ENCODE data around the gene SLC43A3. TPM values are rescaled to one million over a fixed set of nuclear protein-coding genes. Genes with fewer than 3 reads are reported as not detected.
A peak's percentile ranks its signal among the peaks of the same experiment; 100 is the strongest.

Gene SLC43A3
- total and polyA plus RNA-seq, 5 donors from 2014 or later: 19.1 to 36.9 (median 24.4) TPM

GRCh38 chr11:57430952-57431351 is 4.0 kb upstream of the SLC43A3 start:
- H3K27me3 Mint-ChIP-seq: no peaks in the 10 kb centered on the region
- H3K36me3 ChIP-seq (ENCODE audit: control insufficient read depth, insufficient read depth, low read length): no peaks in the 10 kb centered on the region
- H3K27ac Mint-ChIP-seq: no peak overlapping the region
- no peak for DNase-seq
- H3K27ac ChIP-seq (ENCODE audit: insufficient read depth, low read length, poor library complexity, severe bottlenecking): no peak overlapping the region
- no peak overlapping the region for H3K4me3 ChIP-seq (ENCODE audit: low read depth, low read length)
- peaks cover 13% of the 10 kb centered on the region for H3K4me1 ChIP-seq (ENCODE audit: control insufficient read depth, insufficient read depth, low read length, poor library complexity, severe bottlenecking)
- H3K9me3 ChIP-seq (ENCODE audit: control insufficient read depth in 2 of 2, low read length in 2 of 2): no peaks in the 10 kb centered on the region
- ATAC-seq (ENCODE audit: low read depth in 2 of 2): no peak
- H3K4me3 Mint-ChIP-seq: peak overlapping the region in 1 of 4 donors; percentile 62
- no peaks in the 10 kb centered on the region for H3K27me3 ChIP-seq (ENCODE audit: control insufficient read depth, insufficient read depth, low read length)
- H3K9me3 Mint-ChIP-seq: no peaks in the 10 kb centered on the region
- no peaks in the 10 kb centered on the region for H3K36me3 Mint-ChIP-seq
- peaks cover 0 to 14% (median 11%) of the 10 kb centered on the region in 4 donors for H3K4me1 Mint-ChIP-seq

GRCh38 chr11:57429946-57430345 is 3.0 kb upstream of the SLC43A3 start:
- H3K27me3 ChIP-seq (ENCODE audit: control insufficient read depth, insufficient read depth, low read length): no peaks in the 10 kb centered on the region
- Mint-ChIP-seq H3K4me3 (peak overlapping the region in 2 of 4 donors; percentile 8 to 62), H3K27ac (peak overlapping the region in 1 of 3 donors; percentile 15), H3K4me1 (peaks cover 0 to 24% (median 16%) of the 10 kb centered on the region in 4 donors), H3K9me3 (no peaks in the 10 kb centered on the region), H3K27me3 (no peaks in the 10 kb centered on the region), H3K36me3 (no peaks in the 10 kb centered on the region)
- ATAC-seq (ENCODE audit: low read depth in 2 of 2) (no peak), DNase-seq (no peak)
- H3K4me3 ChIP-seq (ENCODE audit: low read depth, low read length): no peak overlapping the region
- H3K4me1 ChIP-seq (ENCODE audit: control insufficient read depth, insufficient read depth, low read length, poor library complexity, severe bottlenecking): peaks cover 23% of the 10 kb centered on the region
- H3K9me3 ChIP-seq (ENCODE audit: control insufficient read depth in 2 of 2, low read length in 2 of 2): no peaks in the 10 kb centered on the region
- H3K36me3 ChIP-seq (ENCODE audit: control insufficient read depth, insufficient read depth, low read length): no peaks in the 10 kb centered on the region
- H3K27ac ChIP-seq (ENCODE audit: insufficient read depth, low read length, poor library complexity, severe bottlenecking): no peak overlapping the region

- Histone ChIP-seq H3K27ac (ENCODE audit: insufficient read depth, low read length, poor library complexity, severe bottlenecking) (no peak overlapping the region), H3K9me3 (ENCODE audit: control insufficient read depth in 2 of 2, low read length in 2 of 2) (no peaks in the 10 kb centered on the region), H3K4me1 (ENCODE audit: control insufficient read depth, insufficient read depth, low read length, poor library complexity, severe bottlenecking) (peaks cover 36% of the 10 kb centered on the region), H3K36me3 (ENCODE audit: control insufficient read depth, insufficient read depth, low read length) (no peaks in the 10 kb centered on the region), H3K4me3 (ENCODE audit: low read depth, low read length) (no peak overlapping the region), H3K27me3 (ENCODE audit: control insufficient read depth, insufficient read depth, low read length) (no peaks in the 10 kb centered on the region)
- peaks cover 3% of the 10 kb centered on the region for H3K36me3 Mint-ChIP-seq
- DNase-seq (no peak), ATAC-seq (ENCODE audit: low read depth in 2 of 2) (no peak)
- peak overlapping the region in 1 of 3 donors; percentile 27 for H3K27ac Mint-ChIP-seq
- no peaks in the 10 kb centered on the region for H3K27me3 Mint-ChIP-seq
- H3K4me1 Mint-ChIP-seq: peaks cover 2 to 37% (median 27%) of the 10 kb centered on the region in 4 donors
- H3K4me3 Mint-ChIP-seq: peak overlapping the region in 1 of 4 donors; percentile 92
- no peaks in the 10 kb centered on the region for H3K9me3 Mint-ChIP-seq
Observed at GRCh38 chr11:57428643-57429042, 1.7 kb upstream of the SLC43A3 start.

- no peak overlapping the region for H3K4me3 ChIP-seq (ENCODE audit: low read depth, low read length)
- H3K4me1 Mint-ChIP-seq: peaks cover 9 to 44% (median 32%) of the 10 kb centered on the region in 4 donors
- no peaks in the 10 kb centered on the region for H3K27me3 ChIP-seq (ENCODE audit: control insufficient read depth, insufficient read depth, low read length)
- DNase-seq (no peak), ATAC-seq (ENCODE audit: low read depth in 2 of 2) (no peak)
- peak overlapping the region; percentile 89 to 93 (median 92) for H3K4me3 Mint-ChIP-seq
- H3K27me3 Mint-ChIP-seq: no peaks in the 10 kb centered on the region
- peaks cover 36% of the 10 kb centered on the region for H3K4me1 ChIP-seq (ENCODE audit: control insufficient read depth, insufficient read depth, low read length, poor library complexity, severe bottlenecking)
- H3K9me3 ChIP-seq (ENCODE audit: control insufficient read depth in 2 of 2, low read length in 2 of 2): no peaks in the 10 kb centered on the region
- peak overlapping the region in 2 of 3 donors; percentile 70 to 95 for H3K27ac Mint-ChIP-seq
- H3K36me3 Mint-ChIP-seq: peaks cover 10% of the 10 kb centered on the region
- no peaks in the 10 kb centered on the region for H3K36me3 ChIP-seq (ENCODE audit: control insufficient read depth, insufficient read depth, low read length)
- H3K27ac ChIP-seq (ENCODE audit: insufficient read depth, low read length, poor library complexity, severe bottlenecking): no peak overlapping the region
- H3K9me3 Mint-ChIP-seq: no peaks in the 10 kb centered on the region
Observed at GRCh38 chr11:57427727-57428082, 784 bp upstream of the SLC43A3 start.

GRCh38 chr11:57426439-57426928 is 437 bp downstream of the SLC43A3 start:
- peaks cover 21% of the 10 kb centered on the region for H3K36me3 Mint-ChIP-seq
- peak overlapping the region; percentile 35 for H3K27ac ChIP-seq (ENCODE audit: insufficient read depth, low read length, poor library complexity, severe bottlenecking)
- peak overlapping the region; percentile 82 for H3K4me3 ChIP-seq (ENCODE audit: low read depth, low read length)
- H3K4me3 Mint-ChIP-seq: peak overlapping the region; percentile 89 to 93 (median 92)
- no peaks in the 10 kb centered on the region for H3K9me3 ChIP-seq (ENCODE audit: control insufficient read depth in 2 of 2, low read length in 2 of 2)
- no peaks in the 10 kb centered on the region for H3K9me3 Mint-ChIP-seq
- no peaks in the 10 kb centered on the region for H3K27me3 Mint-ChIP-seq
- no peaks in the 10 kb centered on the region for H3K27me3 ChIP-seq (ENCODE audit: control insufficient read depth, insufficient read depth, low read length)
- no peaks in the 10 kb centered on the region for H3K36me3 ChIP-seq (ENCODE audit: control insufficient read depth, insufficient read depth, low read length)
- H3K27ac Mint-ChIP-seq: peak overlapping the region; percentile 12 to 95 (median 94)
- H3K4me1 ChIP-seq (ENCODE audit: control insufficient read depth, insufficient read depth, low read length, poor library complexity, severe bottlenecking): peaks cover 36% of the 10 kb centered on the region
- peaks cover 12 to 51% (median 43%) of the 10 kb centered on the region in 4 donors for H3K4me1 Mint-ChIP-seq
- DNase-seq (peak in 2 of 3 donors; percentile 1 to 43), ATAC-seq (ENCODE audit: low read depth in 2 of 2) (no peak)

GRCh38 chr11:57425565-57426438 is 1.1 kb downstream of the SLC43A3 start:
- Mint-ChIP-seq H3K27me3 (no peaks in the 10 kb centered on the region), H3K4me3 (peak overlapping the region; percentile 89 to 93 (median 92)), H3K9me3 (no peaks in the 10 kb centered on the region), H3K36me3 (peaks cover 21% of the 10 kb centered on the region), H3K4me1 (peaks cover 12 to 51% (median 43%) of the 10 kb centered on the region in 4 donors), H3K27ac (peak overlapping the region; percentile 94 to 95 (median 95))
- H3K9me3 ChIP-seq (ENCODE audit: control insufficient read depth in 2 of 2, low read length in 2 of 2): no peaks in the 10 kb centered on the region
- no peaks in the 10 kb centered on the region for H3K27me3 ChIP-seq (ENCODE audit: control insufficient read depth, insufficient read depth, low read length)
- no peak for ATAC-seq (ENCODE audit: low read depth in 2 of 2)
- H3K4me1 ChIP-seq (ENCODE audit: control insufficient read depth, insufficient read depth, low read length, poor library complexity, severe bottlenecking): peaks cover 36% of the 10 kb centered on the region
- peak overlapping the region; percentile 78 for H3K27ac ChIP-seq (ENCODE audit: insufficient read depth, low read length, poor library complexity, severe bottlenecking)
- H3K4me3 ChIP-seq (ENCODE audit: low read depth, low read length): peak overlapping the region; percentile 82
- peaks cover under 1% of the 10 kb centered on the region for H3K36me3 ChIP-seq (ENCODE audit: control insufficient read depth, insufficient read depth, low read length)
- peak in 1 of 3 donors; percentile 7 for DNase-seq

- ATAC-seq (ENCODE audit: low read depth in 2 of 2): peak; percentile 94 to 95
- peak; percentile 65 to 85 (median 69) for DNase-seq
- H3K4me1 ChIP-seq (ENCODE audit: control insufficient read depth, insufficient read depth, low read length, poor library complexity, severe bottlenecking): peaks cover 36% of the 10 kb centered on the region
- H3K4me3 ChIP-seq (ENCODE audit: low read depth, low read length): peak overlapping the region; percentile 66
- H3K9me3 ChIP-seq (ENCODE audit: control insufficient read depth in 2 of 2, low read length in 2 of 2): no peaks in the 10 kb centered on the region
- H3K27ac ChIP-seq (ENCODE audit: insufficient read depth, low read length, poor library complexity, severe bottlenecking): peak overlapping the region; percentile 78
- H3K36me3 ChIP-seq (ENCODE audit: control insufficient read depth, insufficient read depth, low read length): peaks cover 5% of the 10 kb centered on the region
- Mint-ChIP-seq H3K36me3 (peaks cover 26% of the 10 kb centered on the region), H3K27ac (peak overlapping the region; percentile 94 to 95 (median 95)), H3K9me3 (no peaks in the 10 kb centered on the region), H3K27me3 (no peaks in the 10 kb centered on the region), H3K4me3 (peak overlapping the region; percentile 88 to 92 (median 90)), H3K4me1 (peaks cover 12 to 51% (median 42%) of the 10 kb centered on the region in 4 donors)
- H3K27me3 ChIP-seq (ENCODE audit: control insufficient read depth, insufficient read depth, low read length): no peaks in the 10 kb centered on the region
Observed at GRCh38 chr11:57424792-57425564, 1.9 kb downstream of the SLC43A3 start.
